ENCODE data around the gene RAB6B.

Gene RAB6B

DNA sequence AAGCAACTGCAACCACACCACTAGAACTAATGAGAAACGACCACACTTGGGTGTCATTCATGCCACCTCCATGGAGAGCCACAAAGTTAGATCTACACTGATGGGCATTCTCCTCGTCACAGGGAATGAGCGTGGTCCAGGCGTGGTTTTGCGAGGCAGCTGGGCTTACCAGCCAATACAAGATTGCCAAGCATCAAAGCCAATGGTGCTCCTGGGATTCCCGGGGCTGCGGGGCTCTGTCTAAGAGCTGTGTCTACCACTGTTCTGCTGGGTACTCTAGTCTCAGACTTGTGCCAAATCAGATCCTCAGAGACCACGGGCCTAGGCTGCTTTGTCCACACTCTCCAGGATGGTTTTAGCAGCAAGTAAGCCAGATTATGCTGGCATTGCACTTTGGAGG lies 43.8 kb downstream of the RAB6B start:
- no peak for DNase-seq
- H3K36me3 Mint-ChIP-seq (ENCODE audit: low read depth): no peaks in the 10 kb centered on the region
- no peak overlapping the region for H3K27ac Mint-ChIP-seq
- H3K9me3 Mint-ChIP-seq: peaks cover 14% of the 10 kb centered on the region
- no peak overlapping the region for H3K4me3 Mint-ChIP-seq
- peaks cover 5% of the 10 kb centered on the region for H3K4me1 Mint-ChIP-seq
- TF ChIP-seq, protein P1, sequence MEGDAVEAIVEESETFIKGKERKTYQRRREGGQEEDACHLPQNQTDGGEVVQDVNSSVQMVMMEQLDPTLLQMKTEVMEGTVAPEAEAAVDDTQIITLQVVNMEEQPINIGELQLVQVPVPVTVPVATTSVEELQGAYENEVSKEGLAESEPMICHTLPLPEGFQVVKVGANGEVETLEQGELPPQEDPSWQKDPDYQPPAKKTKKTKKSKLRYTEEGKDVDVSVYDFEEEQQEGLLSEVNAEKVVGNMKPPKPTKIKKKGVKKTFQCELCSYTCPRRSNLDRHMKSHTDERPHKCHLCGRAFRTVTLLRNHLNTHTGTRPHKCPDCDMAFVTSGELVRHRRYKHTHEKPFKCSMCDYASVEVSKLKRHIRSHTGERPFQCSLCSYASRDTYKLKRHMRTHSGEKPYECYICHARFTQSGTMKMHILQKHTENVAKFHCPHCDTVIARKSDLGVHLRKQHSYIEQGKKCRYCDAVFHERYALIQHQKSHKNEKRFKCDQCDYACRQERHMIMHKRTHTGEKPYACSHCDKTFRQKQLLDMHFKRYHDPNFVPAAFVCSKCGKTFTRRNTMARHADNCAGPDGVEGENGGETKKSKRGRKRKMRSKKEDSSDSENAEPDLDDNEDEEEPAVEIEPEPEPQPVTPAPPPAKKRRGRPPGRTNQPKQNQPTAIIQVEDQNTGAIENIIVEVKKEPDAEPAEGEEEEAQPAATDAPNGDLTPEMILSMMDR (IDR thresholded peaks at IDR 0.05): no peak
- H3K27me3 Mint-ChIP-seq (ENCODE audit: low read depth, poor library complexity): peaks cover 10% of the 10 kb centered on the region

DNA sequence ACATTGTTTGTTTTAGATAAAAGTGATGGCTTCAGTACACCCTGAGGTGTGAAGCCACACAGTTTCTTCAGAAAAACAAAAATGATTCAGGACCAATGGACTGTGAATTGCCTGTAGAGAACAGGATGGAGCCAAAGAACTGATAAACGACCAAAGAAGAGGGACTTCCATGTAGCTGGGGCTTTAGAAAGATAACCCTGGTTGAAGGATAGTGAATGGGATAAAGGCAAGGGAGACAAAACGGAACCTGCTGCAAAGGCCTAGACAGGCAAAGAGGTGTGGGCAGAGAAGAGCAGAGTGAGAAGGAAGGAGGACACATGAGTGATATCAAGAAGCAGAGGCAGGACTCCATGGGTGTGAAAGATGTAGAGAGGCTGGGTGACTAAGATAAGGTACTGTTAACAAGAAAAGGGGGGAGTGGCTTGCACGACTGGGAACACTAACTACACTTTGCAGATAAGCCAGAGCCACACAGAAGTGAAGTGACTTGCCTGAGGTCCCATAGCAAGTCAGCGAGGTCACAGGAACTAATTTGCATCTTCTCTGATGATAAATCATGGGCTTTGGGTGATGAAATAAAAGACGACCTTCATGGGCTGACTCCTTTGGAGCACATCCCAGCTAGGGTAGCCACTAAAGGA lies 44.3 kb downstream of the RAB6B start:
- Mint-ChIP-seq H3K27ac (no peak overlapping the region), H3K4me1 (peaks cover 5% of the 10 kb centered on the region), H3K9me3 (peaks cover 14% of the 10 kb centered on the region), H3K36me3 (ENCODE audit: low read depth) (no peaks in the 10 kb centered on the region), H3K4me3 (no peak overlapping the region), H3K27me3 (ENCODE audit: low read depth, poor library complexity) (peaks cover 10% of the 10 kb centered on the region)
- DNase-seq: no peak
- TF ChIP-seq, protein P1 (IDR thresholded peaks at IDR 0.05): no peak

DNA sequence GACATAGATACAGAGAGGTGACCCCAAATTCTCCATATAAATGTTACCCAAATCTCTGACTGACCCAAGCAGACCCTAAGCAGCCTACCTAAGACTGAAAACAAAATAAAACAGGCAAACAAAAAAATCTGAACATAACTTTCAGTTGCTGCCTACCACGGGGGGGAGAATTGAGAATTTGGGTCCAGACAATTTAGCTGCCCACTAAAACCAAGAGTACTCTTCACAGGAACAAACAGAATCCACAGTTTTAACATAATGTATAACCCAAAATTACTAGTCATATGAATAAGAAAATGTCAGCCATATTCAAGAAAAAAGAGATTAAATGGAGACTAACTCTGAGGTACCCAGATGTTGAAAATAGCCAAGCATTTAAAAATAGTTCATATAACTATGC lies 45.6 kb downstream of the RAB6B start:
- TF ChIP-seq, protein P1 (IDR thresholded peaks at IDR 0.05): no peak
- Mint-ChIP-seq H3K4me1 (peaks cover 5% of the 10 kb centered on the region), H3K4me3 (no peak overlapping the region), H3K27ac (no peak overlapping the region), H3K36me3 (ENCODE audit: low read depth) (no peaks in the 10 kb centered on the region), H3K9me3 (peaks cover 18% of the 10 kb centered on the region), H3K27me3 (ENCODE audit: low read depth, poor library complexity) (peaks cover 10% of the 10 kb centered on the region)
- no peak for DNase-seq

DNA sequence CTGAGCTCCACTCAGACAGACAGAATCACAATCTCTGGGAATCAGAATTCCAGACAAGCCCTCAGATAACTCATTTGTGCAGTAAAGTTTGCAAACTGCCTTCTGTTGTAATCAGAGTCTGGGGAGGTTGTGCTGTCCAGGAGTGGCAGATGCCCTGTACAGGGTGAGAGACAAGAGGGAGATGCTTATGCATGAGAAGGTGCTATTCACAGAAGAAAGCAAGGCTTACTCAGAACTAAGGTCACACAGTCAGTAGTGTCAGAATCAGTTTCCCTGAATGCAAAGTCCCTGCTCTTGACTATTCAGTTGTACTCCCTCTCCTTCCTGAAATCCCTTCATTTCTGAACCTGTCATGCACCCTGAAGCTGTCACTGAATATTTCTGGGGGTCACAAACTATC lies 46.3 kb downstream of the RAB6B start:
- DNase-seq: no peak
- H3K4me3 Mint-ChIP-seq: no peak overlapping the region
- TF ChIP-seq, protein P1 (IDR thresholded peaks at IDR 0.05): no peak
- peaks cover 8% of the 10 kb centered on the region for H3K27me3 Mint-ChIP-seq (ENCODE audit: low read depth, poor library complexity)
- peaks cover 5% of the 10 kb centered on the region for H3K4me1 Mint-ChIP-seq
- H3K36me3 Mint-ChIP-seq (ENCODE audit: low read depth): no peaks in the 10 kb centered on the region
- H3K27ac Mint-ChIP-seq: no peak overlapping the region
- H3K9me3 Mint-ChIP-seq: peaks cover 18% of the 10 kb centered on the region

DNA sequence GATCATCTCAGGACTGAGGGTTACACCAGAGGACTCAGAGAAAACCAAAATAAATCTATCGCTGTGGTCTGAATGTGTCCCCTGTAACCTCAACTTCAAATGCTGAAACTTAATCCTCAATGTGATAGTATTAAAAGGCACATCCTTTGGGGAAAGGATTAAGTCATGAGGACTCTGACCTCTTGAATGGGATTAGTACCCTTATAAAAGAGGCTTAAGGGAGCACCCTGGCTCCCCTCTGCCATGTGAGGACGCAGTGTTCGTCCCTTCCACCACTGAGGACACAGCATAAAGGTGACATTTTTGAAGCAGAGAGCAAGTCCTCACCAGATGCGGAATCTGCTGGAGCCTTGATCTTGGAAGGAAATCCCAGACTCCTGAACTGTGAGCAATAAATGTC lies 50.6 kb downstream of the RAB6B start:
- H3K27me3 Mint-ChIP-seq (ENCODE audit: low read depth, poor library complexity): peaks cover 8% of the 10 kb centered on the region
- TF ChIP-seq, protein P1 (IDR thresholded peaks at IDR 0.05): no peak
- peaks cover 7% of the 10 kb centered on the region for H3K9me3 Mint-ChIP-seq
- no peak overlapping the region for H3K27ac Mint-ChIP-seq
- no peaks in the 10 kb centered on the region for H3K36me3 Mint-ChIP-seq (ENCODE audit: low read depth)
- no peaks in the 10 kb centered on the region for H3K4me1 Mint-ChIP-seq
- DNase-seq: no peak
- H3K4me3 Mint-ChIP-seq: no peak overlapping the region

DNA sequence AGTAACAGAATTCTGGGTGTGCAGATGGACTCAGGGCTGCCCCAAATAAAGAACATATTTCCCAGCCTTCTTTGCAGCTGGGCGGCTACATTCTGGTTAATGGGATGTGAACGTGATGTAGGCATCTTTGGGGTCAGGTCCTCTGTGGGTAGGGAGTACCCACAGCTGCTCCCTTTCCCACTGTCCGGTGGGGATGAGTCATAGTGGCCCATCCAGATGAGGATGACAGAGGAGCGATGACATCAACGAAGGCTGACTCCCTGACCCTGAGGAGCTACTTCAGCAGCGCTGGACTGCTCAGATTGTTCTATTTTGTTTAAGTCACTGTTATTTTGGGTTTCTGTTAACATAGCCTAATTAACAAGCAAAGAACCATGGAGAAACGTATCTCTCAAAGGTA lies 52.0 kb downstream of the RAB6B start:
- DNase-seq: no peak
- H3K9me3 Mint-ChIP-seq: peaks cover 5% of the 10 kb centered on the region
- TF ChIP-seq, protein P1 (IDR thresholded peaks at IDR 0.05): no peak
- H3K36me3 Mint-ChIP-seq (ENCODE audit: low read depth): no peaks in the 10 kb centered on the region
- H3K4me1 Mint-ChIP-seq: no peaks in the 10 kb centered on the region
- peaks cover 4% of the 10 kb centered on the region for H3K27me3 Mint-ChIP-seq (ENCODE audit: low read depth, poor library complexity)
- H3K4me3 Mint-ChIP-seq: no peak overlapping the region
- no peak overlapping the region for H3K27ac Mint-ChIP-seq

All from nephron progenitor cell (in vitro differentiated cells).